ENCODE data around the gene MT1G. TPM values are rescaled to one million over a fixed set of nuclear protein-coding genes. Genes with fewer than 3 reads are reported as not detected.

Gene MT1G
- polyA plus RNA-seq, 1 donor from 2014 or later, result not detected

DNA sequence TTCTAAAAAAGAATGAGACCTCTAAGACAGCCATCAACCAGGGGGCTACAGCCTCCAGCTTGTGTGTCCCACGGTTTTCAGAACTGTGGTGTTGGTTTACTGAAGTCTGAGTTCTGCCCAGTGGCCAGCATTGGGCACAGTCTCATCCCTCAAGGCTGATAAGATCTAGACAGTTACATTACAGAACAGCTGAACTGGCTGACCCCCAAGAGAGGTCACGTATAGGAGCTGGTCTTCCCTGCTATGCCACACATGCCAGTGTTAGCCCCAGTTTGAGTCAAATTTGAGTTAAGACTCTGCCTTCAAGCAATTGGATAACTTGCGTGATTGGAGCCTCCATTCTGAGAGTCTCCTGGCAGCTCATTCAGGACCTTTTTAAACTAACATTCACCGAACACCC is 47.3 kb upstream of the MT1G start:
- no peak overlapping the region for H3K4me2 ChIP-seq (ENCODE audit: low read length)
- no peak overlapping the region for H3K4me3 ChIP-seq (ENCODE audit: low read length)
- TF ChIP-seq MXI1 (conservative IDR thresholded peaks at IDR 0.05; ENCODE audit: poor library complexity, severe bottlenecking), result no peak
- TF ChIP-seq TAF1 (IDR thresholded peaks at IDR 0.05; ENCODE audit: low read depth), result no peak
- TF ChIP-seq, protein P1, sequence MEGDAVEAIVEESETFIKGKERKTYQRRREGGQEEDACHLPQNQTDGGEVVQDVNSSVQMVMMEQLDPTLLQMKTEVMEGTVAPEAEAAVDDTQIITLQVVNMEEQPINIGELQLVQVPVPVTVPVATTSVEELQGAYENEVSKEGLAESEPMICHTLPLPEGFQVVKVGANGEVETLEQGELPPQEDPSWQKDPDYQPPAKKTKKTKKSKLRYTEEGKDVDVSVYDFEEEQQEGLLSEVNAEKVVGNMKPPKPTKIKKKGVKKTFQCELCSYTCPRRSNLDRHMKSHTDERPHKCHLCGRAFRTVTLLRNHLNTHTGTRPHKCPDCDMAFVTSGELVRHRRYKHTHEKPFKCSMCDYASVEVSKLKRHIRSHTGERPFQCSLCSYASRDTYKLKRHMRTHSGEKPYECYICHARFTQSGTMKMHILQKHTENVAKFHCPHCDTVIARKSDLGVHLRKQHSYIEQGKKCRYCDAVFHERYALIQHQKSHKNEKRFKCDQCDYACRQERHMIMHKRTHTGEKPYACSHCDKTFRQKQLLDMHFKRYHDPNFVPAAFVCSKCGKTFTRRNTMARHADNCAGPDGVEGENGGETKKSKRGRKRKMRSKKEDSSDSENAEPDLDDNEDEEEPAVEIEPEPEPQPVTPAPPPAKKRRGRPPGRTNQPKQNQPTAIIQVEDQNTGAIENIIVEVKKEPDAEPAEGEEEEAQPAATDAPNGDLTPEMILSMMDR (IDR thresholded peaks at IDR 0.05; ENCODE audit: poor library complexity, severe bottlenecking), result no peak
- TF ChIP-seq POLR2AphosphoS5 (IDR thresholded peaks at IDR 0.05), result no peak
- TF ChIP-seq EP300 (conservative IDR thresholded peaks at IDR 0.05; ENCODE audit: poor library complexity, severe bottlenecking), result no peak
- TF ChIP-seq, protein P2, sequence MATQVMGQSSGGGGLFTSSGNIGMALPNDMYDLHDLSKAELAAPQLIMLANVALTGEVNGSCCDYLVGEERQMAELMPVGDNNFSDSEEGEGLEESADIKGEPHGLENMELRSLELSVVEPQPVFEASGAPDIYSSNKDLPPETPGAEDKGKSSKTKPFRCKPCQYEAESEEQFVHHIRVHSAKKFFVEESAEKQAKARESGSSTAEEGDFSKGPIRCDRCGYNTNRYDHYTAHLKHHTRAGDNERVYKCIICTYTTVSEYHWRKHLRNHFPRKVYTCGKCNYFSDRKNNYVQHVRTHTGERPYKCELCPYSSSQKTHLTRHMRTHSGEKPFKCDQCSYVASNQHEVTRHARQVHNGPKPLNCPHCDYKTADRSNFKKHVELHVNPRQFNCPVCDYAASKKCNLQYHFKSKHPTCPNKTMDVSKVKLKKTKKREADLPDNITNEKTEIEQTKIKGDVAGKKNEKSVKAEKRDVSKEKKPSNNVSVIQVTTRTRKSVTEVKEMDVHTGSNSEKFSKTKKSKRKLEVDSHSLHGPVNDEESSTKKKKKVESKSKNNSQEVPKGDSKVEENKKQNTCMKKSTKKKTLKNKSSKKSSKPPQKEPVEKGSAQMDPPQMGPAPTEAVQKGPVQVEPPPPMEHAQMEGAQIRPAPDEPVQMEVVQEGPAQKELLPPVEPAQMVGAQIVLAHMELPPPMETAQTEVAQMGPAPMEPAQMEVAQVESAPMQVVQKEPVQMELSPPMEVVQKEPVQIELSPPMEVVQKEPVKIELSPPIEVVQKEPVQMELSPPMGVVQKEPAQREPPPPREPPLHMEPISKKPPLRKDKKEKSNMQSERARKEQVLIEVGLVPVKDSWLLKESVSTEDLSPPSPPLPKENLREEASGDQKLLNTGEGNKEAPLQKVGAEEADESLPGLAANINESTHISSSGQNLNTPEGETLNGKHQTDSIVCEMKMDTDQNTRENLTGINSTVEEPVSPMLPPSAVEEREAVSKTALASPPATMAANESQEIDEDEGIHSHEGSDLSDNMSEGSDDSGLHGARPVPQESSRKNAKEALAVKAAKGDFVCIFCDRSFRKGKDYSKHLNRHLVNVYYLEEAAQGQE (IDR thresholded peaks at IDR 0.05; ENCODE audit: borderline replicate concordance), result no peak
- TF ChIP-seq EZH2 (IDR thresholded peaks at IDR 0.05; ENCODE audit: borderline replicate concordance, insufficient read depth, low read length, poor library complexity, severe bottlenecking), result no peak
- no peak for TF ChIP-seq SMC3 (conservative IDR thresholded peaks at IDR 0.05; ENCODE audit: poor library complexity)
- TF ChIP-seq RAD21 (conservative IDR thresholded peaks at IDR 0.05), result no peak
- H4K20me1 ChIP-seq (ENCODE audit: insufficient read depth), result no peaks in the 10 kb centered on the region
- no peaks in the 10 kb centered on the region for H3K79me2 ChIP-seq (replicated peaks; ENCODE audit: insufficient read depth, low read length)
- H3K27me3 ChIP-seq (ENCODE audit: insufficient read depth, low read depth, low read length), result no peaks in the 10 kb centered on the region
- H3K9ac ChIP-seq (ENCODE audit: low read length), result no peak overlapping the region
- H3K36me3 ChIP-seq (ENCODE audit: insufficient read depth, low read length), result no peaks in the 10 kb centered on the region
- H3K27ac ChIP-seq (ENCODE audit: low read length), result no peak overlapping the region
- no peaks in the 10 kb centered on the region for H3K9me3 ChIP-seq (ENCODE audit: low read length)
- no peaks in the 10 kb centered on the region for H3F3A ChIP-seq (ENCODE audit: insufficient read depth, low read length, poor library complexity, severe bottlenecking)
- no peaks in the 10 kb centered on the region for H3K9me2 ChIP-seq (ENCODE audit: insufficient read depth, low read length)
- no peak overlapping the region for H2AFZ ChIP-seq (ENCODE audit: low read depth, low read length)

GRCh38 chr16:56713794-56714193 is 45.9 kb upstream of the MT1G start:
- no peaks in the 10 kb centered on the region for H4K20me1 ChIP-seq (ENCODE audit: insufficient read depth)

More at GRCh38 chr16:56713794-56714193, 45.9 kb upstream of the MT1G start:
- no peak overlapping the region for H3K9ac ChIP-seq (ENCODE audit: low read length)
- H3K9me2 ChIP-seq (ENCODE audit: insufficient read depth, low read length), result no peaks in the 10 kb centered on the region
- H3K9me3 ChIP-seq (ENCODE audit: low read length), result no peaks in the 10 kb centered on the region
- H3K27ac ChIP-seq (ENCODE audit: low read length), result no peak overlapping the region
- H3K4me3 ChIP-seq (ENCODE audit: low read length), result no peak overlapping the region
- H3K36me3 ChIP-seq (ENCODE audit: insufficient read depth, low read length), result no peaks in the 10 kb centered on the region
- no peak overlapping the region for H2AFZ ChIP-seq (ENCODE audit: low read depth, low read length)
- H3K79me2 ChIP-seq (replicated peaks; ENCODE audit: insufficient read depth, low read length), result no peaks in the 10 kb centered on the region
- no peaks in the 10 kb centered on the region for H3F3A ChIP-seq (ENCODE audit: insufficient read depth, low read length, poor library complexity, severe bottlenecking)
- H3K4me2 ChIP-seq (ENCODE audit: low read length), result no peak overlapping the region
- TF ChIP-seq POLR2AphosphoS5 (IDR thresholded peaks at IDR 0.05) (no peak), SMC3 (conservative IDR thresholded peaks at IDR 0.05; ENCODE audit: poor library complexity) (no peak), EZH2 (IDR thresholded peaks at IDR 0.05; ENCODE audit: borderline replicate concordance, insufficient read depth, low read length, poor library complexity, severe bottlenecking) (no peak), RAD21 (conservative IDR thresholded peaks at IDR 0.05) (no peak), TAF1 (IDR thresholded peaks at IDR 0.05; ENCODE audit: low read depth) (no peak), MXI1 (conservative IDR thresholded peaks at IDR 0.05; ENCODE audit: poor library complexity, severe bottlenecking) (no peak), EP300 (conservative IDR thresholded peaks at IDR 0.05; ENCODE audit: poor library complexity, severe bottlenecking) (no peak)
- TF ChIP-seq, protein P1 (IDR thresholded peaks at IDR 0.05; ENCODE audit: poor library complexity, severe bottlenecking), result no peak
- TF ChIP-seq, protein P2 (IDR thresholded peaks at IDR 0.05; ENCODE audit: borderline replicate concordance), result no peak
- H3K27me3 ChIP-seq (ENCODE audit: insufficient read depth, low read depth, low read length), result no peaks in the 10 kb centered on the region
